ENCODE data around the gene COL20A1.

- no peak for TF ChIP-seq CTCF (conservative IDR thresholded peaks at IDR 0.05)
- no peak for TF ChIP-seq ZFX (IDR thresholded peaks at IDR 0.05)
Observed at GRCh38 chr20:63253065-63253437, 39.9 kb upstream of the COL20A1 start.
